ENCODE data around the gene FAM9B.

- TF ChIP-seq MXI1 (IDR thresholded peaks at IDR 0.05; ENCODE audit: borderline replicate concordance, low read depth, low read length): no peak
- TF ChIP-seq POLR2A (IDR thresholded peaks at IDR 0.05; ENCODE audit: low read depth, low read length): no peak
- no peak for TF ChIP-seq CTCF (conservative IDR thresholded peaks at IDR 0.05; ENCODE audit: low read depth, low read length)
- no peak for TF ChIP-seq SMC3 (IDR thresholded peaks at IDR 0.05; ENCODE audit: low read depth, low read length)
Measured at GRCh38 chrX:9003041-9003440, 30.9 kb downstream of the FAM9B start.
